NCI-H187 (cell line): ENCODE measurements around the gene ASCC2.
A peak's percentile ranks its signal among the peaks of the same experiment; 100 is the strongest.
"Not testable (repeated sequence)": the region's sequence is repeated elsewhere in the genome, so short reads cannot be mapped to it uniquely, and the experiment has no call there.

Experiments used
- DNase-seq, 2 experiments: peaks; one replicate each; lab custom pipeline; 2025; lab: John Stamatoyannopoulos, UW

ASCC2 gene

DNA sequence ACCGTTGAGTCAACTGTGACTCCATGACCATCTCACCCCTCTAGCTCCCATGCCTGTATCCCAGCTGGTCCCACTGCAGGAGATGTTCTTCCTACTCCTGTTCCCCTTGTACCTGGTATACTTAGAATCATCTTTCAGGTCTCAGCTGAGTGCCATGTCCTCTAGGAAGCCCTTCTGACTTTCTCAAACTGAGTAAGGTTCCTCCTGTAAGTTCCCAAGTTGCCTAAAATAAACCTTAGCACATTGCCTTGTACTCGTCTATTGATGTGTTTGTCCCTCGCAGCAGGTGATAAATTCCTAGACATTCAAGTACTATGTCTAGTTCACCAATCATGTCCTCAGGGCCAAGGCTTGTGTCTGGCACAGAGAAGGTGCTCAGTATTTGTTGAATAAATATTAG, 18.4 kb upstream of the ASCC2 start:
- DNase-seq, result no peak

- DNase-seq, result no peak
Observed at GRCh38 chr22:29855611-29856181, 17.6 kb upstream of the ASCC2 start.

- no peak for DNase-seq
Observed at GRCh38 chr22:29854432-29854831, 16.4 kb upstream of the ASCC2 start.

DNA sequence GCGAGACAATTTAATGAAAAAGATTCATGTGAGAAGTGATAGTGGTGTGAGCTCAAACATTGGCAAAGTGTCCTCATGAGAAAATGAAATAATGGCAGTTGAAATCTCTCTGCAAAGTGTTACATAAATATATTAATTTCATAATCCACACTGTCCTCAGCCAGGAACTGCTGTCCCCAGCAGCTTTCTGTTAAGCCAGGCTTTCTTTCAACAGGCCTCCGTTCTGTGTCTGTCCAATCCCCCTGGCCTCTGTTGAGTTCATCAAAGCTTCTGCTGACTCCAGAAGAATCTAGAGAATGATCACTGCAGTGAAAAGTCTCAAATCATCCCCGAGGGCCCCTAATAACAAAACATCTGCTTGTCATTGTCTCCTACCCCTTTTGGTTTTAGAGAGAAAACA, 10.0 kb upstream of the ASCC2 start:
- DNase-seq, result no peak

DNA sequence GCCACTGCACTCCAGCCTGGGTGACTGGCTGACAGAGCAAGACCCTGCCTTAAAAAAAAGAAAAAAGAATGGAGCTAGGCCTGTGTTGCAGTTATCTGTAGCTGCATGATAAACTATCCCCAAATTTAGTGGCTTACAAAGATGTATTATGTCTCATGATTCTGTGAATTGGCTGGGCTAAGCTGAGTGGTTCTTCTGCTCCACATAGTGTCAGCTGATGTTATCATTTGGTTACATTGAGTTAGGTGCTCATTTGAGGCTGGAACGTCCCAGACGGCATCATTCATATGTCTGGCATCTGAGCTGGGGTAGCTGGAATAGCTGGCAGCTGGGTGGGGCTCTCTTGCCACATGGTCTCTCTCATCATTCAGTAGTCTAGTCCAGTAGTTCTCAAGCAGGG, 8.2 kb upstream of the ASCC2 start:
- DNase-seq, result no peak

DNA sequence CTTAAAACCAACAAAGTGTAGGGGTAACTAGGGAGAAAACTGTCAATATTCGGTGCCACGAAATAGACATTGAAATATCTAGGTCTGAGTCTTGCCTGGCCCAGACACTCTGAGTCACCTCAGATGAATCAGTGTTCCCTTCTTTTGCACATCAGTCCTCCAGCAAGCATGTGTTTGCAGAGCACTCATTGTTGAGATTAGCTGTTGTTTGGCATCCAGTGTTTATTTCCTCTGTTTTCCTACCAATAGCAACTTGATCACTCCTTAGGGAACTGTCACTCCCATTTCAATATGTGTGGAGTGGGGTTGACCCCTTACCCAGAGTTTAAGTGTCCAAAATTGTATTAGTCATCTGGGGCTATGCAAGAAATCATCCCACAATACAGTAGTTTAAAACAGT, 4.7 kb upstream of the ASCC2 start:
- no peak for DNase-seq

DNA sequence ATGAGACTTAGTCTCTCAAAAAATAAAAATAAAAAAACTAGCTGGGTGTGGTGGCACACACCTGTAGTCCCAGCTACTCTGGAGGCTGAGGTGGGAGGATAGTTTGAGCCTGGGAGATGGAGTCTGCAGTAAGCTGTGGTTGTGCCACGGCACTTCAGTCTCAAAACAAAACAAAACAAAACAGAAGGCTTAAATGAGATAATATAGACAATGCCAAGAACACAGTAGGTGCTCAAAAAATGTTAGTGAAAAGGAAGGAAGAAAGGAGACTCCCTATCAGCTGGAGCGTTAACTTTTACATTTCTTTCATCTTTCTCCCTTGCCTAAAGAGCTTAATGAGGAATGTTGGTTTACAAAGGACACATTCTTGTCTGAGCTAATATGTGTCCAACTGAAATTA, 4.1 kb upstream of the ASCC2 start:
- DNase-seq, result no peak

DNA sequence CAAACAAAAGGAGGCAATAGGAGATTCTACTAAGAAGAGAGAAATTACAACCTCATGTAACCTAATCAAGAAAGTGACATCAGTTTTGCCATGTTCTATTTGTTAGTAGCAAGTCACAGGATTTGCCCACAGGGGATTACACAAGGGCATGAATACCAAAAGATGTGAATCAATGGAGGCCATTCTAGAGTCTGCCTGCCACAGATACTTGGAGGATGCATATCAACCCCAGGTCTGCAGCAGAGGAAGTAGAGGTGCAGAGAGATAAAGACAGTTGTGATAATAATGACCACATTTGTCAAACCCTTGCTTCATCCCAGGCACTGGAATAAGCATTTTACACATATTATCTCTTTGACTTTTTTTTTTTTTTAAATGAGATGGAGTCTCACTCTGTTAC, 2.4 kb upstream of the ASCC2 start:
- no peak for DNase-seq

- DNase-seq, result no peak
Observed at GRCh38 chr22:29839039-29839438, 965 bp upstream of the ASCC2 start.

- no peak for DNase-seq
Observed at GRCh38 chr22:29838599-29838956, 504 bp upstream of the ASCC2 start.

- DNase-seq, result not testable (repeated sequence)
Observed at GRCh38 chr22:29836791-29837370, 1.2 kb downstream of the ASCC2 start.

DNA sequence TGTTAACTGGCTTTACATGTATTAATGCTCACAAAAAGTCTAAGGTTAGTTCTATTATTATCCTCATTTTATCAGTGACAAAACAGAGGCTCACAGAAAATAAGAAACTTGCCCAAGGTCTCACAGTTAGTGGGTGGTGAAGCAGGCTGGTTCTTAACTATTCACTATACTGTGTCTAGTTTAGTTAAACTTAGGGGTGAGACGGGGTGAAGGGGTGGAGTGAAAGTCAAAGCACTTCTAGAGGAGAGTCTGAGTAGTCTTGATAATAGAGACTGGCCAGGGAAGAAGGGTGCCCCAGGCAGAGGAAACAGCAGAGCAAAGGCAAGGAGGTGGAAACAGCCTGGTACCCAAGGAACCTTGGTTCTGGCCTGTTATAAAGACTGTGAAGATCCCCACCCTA, 4.0 kb downstream of the ASCC2 start:
- no peak for DNase-seq

GRCh38 chr22:29833392-29833965, 4.6 kb downstream of the ASCC2 start:
- DNase-seq, result no peak

- DNase-seq, result no peak
Observed at GRCh38 chr22:29831958-29832357, 6.1 kb downstream of the ASCC2 start.

DNA sequence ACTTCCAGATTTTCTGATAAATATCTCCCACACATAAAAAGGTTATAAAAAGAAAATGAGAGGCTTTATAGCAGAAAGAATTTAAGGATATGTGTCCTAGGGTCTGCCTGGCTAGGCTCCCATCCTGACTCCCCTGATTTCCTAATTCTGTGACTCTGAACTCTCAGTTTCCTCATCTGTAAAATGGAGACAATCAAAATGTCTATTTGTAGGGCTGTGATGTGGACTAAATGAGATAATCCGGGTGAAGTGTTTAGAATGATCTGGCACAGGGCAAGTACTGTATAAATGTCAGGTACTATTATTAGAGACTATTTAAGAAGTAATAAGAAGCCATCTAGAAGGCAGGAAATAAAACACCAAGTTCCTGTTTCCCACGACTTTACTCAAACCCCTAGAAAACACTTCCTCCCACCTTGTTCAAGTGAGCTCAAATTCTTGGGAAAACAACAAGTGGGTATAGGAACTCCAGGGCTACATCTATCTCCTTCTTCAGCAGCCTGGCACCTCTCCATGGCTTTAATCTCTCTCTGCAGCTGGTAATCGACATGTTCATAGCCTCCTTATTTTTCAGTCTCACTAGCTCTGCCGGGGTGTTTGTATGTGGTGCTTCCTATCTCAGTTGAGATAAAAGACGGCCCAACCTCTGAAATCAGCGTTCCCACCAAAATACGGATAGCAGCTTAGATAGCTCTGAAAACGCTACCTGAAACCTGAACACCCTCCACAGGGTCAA, 6.7 kb downstream of the ASCC2 start:
- DNase-seq, result no peak

DNA sequence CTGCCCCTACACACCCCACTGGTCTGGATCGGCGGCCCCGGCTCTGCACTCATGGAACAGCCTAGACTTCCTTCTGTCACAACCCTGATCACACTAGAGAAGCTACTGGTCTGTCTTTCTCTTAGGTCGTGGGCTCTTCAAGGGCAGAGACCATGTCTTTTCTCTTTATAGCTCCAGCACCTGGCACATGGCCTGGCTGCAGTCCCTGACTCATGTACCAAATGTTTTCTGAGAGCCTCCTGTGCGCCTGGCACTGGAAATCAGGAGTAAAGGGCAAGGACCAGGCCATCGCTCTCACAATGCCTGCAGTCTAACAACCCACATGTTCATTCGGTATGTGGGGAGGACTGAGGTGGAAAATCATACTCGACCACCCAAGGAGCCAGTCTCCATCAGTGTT, 7.5 kb downstream of the ASCC2 start:
- DNase-seq, result no peak

DNA sequence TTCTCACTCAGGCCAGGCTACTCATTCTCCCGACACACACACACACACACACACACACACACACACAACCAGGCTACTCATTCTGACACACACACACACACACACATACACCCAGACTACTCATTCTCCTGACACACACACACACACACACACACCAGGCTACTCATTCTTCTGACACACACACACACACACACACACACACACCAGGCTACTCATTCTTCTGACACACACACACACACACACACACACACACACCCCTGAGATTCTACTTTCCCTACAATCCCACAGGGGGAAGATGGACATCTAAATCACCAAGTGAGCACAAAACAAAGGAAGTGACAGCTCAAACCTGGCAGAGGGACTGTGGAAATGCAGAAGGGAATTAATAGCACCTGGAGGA, 10.3 kb downstream of the ASCC2 start:
- not testable (repeated sequence) for DNase-seq

GRCh38 chr22:29827091-29827490, 11.0 kb downstream of the ASCC2 start:
- no peak for DNase-seq

- DNase-seq, result no peak
Observed at GRCh38 chr22:29825578-29825977, 12.5 kb downstream of the ASCC2 start.

- DNase-seq, result no peak
Observed at GRCh38 chr22:29824677-29825076, 13.4 kb downstream of the ASCC2 start.

DNA sequence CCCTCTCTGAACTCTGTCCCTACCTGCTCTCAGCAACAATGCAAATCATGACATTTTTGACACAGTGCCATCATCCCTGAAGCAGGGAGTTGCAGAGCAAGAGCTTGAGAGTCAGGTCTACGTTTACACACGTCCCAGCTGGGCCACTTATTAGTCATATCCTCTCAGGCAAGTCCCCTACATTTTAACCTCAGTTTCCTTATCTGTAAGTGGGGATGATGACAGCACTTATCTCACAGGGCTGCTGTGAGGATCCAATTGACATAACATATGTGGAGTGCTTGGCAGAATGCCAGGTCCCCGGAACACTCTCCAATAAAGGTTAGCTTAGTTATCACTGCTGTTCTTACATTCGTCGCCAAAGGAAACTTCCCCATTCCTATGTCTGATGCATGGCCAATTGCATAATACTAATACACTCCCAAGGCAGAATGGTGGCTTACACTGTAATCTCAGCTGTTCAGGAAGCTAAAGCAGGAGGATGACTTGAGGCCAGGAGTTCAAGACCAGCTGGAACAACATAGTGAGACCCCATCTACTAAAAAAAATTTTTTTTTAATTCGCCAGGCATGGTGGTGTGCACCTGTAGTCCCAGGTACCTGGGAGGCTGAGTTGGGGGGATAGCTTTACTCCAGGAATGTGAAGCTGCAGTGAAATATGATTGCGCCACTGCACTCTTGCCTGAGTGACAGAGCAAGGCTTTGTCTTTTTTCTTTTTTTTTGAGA, 16.6 kb downstream of the ASCC2 start:
- peak; percentile 27 to 62 for DNase-seq

- DNase-seq, result no peak
Observed at GRCh38 chr22:29820961-29821290, 17.1 kb downstream of the ASCC2 start.

DNA sequence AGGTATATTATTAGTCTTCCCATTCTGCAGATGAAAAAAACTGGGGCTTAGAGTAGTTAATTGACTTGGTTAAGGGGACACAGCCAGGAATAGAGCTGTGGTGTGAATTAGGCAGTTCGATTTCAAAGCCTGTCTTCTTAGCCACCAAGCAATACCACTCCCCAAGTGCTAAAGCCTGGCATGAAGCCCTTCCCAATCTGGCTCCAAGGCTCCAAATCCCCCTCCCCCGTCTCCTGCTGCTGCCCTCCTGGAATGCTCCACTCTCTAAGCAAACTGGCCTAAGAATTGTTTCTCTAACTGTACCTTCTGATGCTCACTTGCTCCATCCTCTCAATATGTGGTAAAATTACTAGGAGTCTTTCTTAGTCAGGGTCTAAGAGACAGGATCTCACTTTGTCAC, 18.6 kb downstream of the ASCC2 start:
- DNase-seq, result no peak
